GM23248 (cell line): Measurements from ENCODE around the gene EIPR1.

ENCODE experiments used
- EZH2 ChIP-seq: fragments of 200-600 bp; sonication (generic); IDR thresholded peaks from 2 replicates; pipeline ENCODE4 v1.6.1; 2018; ENCODE audit warnings: antibody characterized with exemption, mild to moderate bottlenecking; ENCODE audit not compliant: insufficient read depth, poor library complexity, severe bottlenecking
- EZH2phosphoT487 ChIP-seq: fragments of 200-600 bp; sonication (generic); IDR thresholded peaks from 2 replicates; pipeline ENCODE4 v1.6.1; 2018; ENCODE audit warnings: antibody characterized with exemption, moderate library complexity, mild to moderate bottlenecking, low read depth; ENCODE audit not compliant: insufficient read depth

DNA sequence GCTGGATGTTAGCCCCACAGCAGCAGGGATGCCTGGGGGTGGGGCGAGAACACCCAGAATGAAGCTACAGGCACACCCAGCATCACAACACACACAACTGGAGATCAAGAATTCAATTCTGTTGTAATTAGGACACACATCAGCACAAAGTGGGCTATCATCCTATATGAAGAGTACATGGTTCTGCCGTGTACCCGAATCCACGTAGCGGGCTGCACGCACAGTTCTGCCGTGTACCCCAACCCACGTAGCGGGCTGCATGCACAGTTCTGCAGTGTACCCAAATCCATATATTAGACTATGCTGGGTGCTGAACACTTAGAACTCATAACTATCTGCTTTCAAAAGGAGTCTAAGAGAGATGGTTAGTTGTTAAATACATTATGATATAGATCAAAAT is 86.5 kb downstream of the EIPR1 start:
- TF ChIP-seq EZH2 (no peak), EZH2phosphoT487 (no peak)
